NCI-H2029 treated with DMSO at 0.1 percent for 48 hours (cell line): ENCODE results near the gene HEATR3.

Experiments used
- DNase-seq: peaks from one replicate; lab custom pipeline; 2025; lab: John Stamatoyannopoulos, UW

The HEATR3 gene

DNA sequence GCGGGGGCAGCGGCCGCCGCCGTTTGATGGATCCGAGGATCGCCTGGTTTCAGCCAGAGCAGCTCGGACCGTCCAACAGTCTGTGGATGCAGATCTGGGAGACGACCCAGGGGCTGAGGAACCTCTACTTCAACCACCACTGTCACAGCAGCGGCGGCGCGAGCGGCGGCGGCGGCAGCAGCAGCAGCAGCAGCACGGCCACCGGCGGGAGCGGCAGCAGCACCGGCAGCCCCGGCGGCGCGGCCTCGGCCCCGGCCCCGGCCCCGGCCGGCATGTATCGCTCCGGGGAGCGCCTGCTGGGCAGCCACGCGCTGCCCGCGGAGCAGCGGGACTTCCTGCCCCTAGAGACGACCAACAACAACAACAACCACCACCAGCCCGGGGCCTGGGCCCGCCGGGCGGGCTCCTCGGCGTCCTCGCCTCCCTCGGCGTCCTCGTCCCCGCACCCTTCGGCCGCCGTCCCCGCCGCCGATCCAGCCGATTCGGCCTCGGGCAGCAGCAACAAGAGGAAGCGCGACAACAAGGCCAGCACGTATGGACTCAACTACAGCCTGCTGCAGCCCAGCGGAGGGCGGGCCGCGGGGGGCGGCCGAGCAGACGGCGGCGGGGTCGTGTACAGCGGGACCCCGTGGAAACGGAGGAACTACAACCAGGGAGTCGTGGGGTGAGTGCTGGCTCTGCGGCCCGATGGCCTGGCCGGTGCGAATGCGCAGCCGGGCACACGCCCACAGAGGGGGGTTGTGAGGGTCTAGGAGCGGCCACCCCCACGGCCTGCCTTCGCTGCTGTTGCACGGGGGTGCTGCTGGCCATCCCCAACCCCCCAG, 88.0 kb downstream of the HEATR3 start:
- no peak for DNase-seq

DNA sequence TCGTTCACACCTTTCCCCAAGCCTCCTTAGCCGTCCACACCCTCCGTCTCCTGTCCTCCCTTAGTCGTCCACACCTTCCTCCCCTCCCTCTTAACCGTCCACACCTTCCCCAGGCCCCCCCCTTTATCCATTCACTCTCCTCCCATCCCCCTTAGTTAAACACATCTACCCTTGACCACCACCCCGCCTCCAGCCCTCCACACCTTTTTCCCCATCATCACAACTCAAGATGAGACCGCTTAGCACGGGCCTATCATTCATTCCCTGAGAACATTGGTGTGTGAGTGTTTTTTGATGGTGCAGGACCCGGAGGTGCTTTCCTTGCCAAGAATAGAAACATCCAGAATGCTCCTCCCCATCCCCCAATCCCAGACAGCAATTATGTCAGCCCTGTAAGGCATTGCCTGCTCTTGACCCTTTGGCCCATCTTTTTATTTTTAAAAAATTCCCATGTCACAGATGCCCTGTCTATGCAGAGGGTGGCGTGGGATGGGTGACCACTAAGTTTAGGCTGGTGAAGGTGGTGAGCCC, 88.7 kb downstream of the HEATR3 start:
- no peak for DNase-seq

DNA sequence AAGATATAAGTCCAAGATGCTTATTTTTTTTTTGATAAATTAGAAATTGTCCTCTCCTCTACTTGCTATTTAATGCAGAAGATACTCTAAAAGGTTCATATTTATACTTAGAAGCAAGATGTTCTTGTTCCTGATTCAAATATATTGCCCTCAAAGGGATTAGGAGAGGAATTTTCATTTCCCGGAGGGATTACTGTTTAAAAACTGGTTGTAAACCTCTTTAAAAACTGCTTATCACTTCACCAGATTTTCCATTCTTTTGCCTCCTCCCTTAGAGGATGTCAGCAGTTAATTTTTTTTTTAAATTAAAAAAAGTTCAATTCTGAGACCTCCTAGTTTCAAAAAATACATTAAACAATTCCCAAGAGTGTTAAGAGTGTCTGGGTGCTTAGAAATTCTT, 90.2 kb downstream of the HEATR3 start:
- no peak for DNase-seq
